ENCODE data around the gene HADHB.
"Not testable (repeated sequence)": the region's sequence is repeated elsewhere in the genome, so short reads cannot be mapped to it uniquely, and the experiment has no call there.

Gene HADHB

GRCh38 chr2:26325851-26326250 lies 81.1 kb downstream of the HADHB start:
- in situ Hi-C loops (cut with HindIII; ENCODE audit: low sequenced_read_pairs): no loop called here

GRCh38 chr2:26326514-26326913 lies 81.8 kb downstream of the HADHB start:
- in situ Hi-C loops (cut with HindIII; ENCODE audit: low sequenced_read_pairs): no loop called here

GRCh38 chr2:26327291-26328272 lies 82.8 kb downstream of the HADHB start:
- in situ Hi-C loops (cut with HindIII; ENCODE audit: low sequenced_read_pairs): no loop called here

- in situ Hi-C loops (cut with HindIII; ENCODE audit: low sequenced_read_pairs): not testable (repeated sequence)
Observed at GRCh38 chr2:26329083-26329482, 84.3 kb downstream of the HADHB start.

GRCh38 chr2:26330114-26330549 lies 85.4 kb downstream of the HADHB start:
- in situ Hi-C loops (cut with HindIII; ENCODE audit: low sequenced_read_pairs): no loop called here

GRCh38 chr2:26330604-26331003 lies 85.9 kb downstream of the HADHB start:
- in situ Hi-C loops (cut with HindIII; ENCODE audit: low sequenced_read_pairs): no loop called here

GRCh38 chr2:26331321-26331720 lies 86.6 kb downstream of the HADHB start:
- in situ Hi-C loops (cut with HindIII; ENCODE audit: low sequenced_read_pairs): not testable (repeated sequence)

GRCh38 chr2:26333293-26333692 lies 88.6 kb downstream of the HADHB start:
- in situ Hi-C loops (cut with HindIII; ENCODE audit: low sequenced_read_pairs): no loop called here

GRCh38 chr2:26335231-26335630 lies 90.5 kb downstream of the HADHB start:
- in situ Hi-C loops (cut with HindIII; ENCODE audit: low sequenced_read_pairs): no loop called here

- in situ Hi-C loops (cut with HindIII; ENCODE audit: low sequenced_read_pairs): no loop called here
Observed at GRCh38 chr2:26336719-26337118, 92.0 kb downstream of the HADHB start.

- in situ Hi-C loops (cut with HindIII; ENCODE audit: low sequenced_read_pairs): no loop called here
Observed at GRCh38 chr2:26337298-26337697, 92.6 kb downstream of the HADHB start.
